ENCODE results near the gene SKP1. TPM values are rescaled to one million over a fixed set of nuclear protein-coding genes. Genes with fewer than 3 reads are reported as not detected.

The SKP1 gene
- total and polyA plus RNA-seq, 2 donors from 2014 or later, result 380 to 848 TPM

DNA sequence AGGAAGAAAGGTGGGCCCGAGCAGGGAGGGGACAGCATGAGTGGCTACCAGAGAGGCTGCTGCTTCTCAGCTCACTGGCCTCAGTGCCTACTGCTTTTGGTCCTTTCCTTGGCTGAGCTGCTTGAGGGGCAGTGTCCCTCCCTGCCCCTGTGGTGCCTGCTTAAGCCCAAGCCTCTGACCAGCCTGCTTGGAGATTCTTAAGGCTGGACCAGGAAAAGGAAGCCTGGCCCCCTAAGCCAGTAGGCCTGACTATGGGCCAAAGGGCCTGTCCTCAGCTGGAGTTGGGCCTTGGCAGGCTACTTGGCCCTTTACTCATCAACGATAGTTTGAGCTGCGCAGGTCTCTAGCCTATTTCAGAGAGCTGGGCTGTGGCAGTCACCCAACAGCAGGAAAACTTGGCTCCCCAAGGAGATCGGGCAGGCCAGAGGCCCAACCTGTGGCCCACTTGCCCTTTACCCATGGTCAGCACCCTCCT lies 37.3 kb downstream of the SKP1 start:
- intact Hi-C loops (cut with DNase I), result no loop called here
- FAIRE-seq, result no peak
- H3K9ac ChIP-seq (ENCODE audit: low read length in 3 of 3), result no peak overlapping the region
- no peak overlapping the region for H3K4me3 ChIP-seq (ENCODE audit: low read length in 3 of 3)
- no peaks in the 10 kb centered on the region for H3K27me3 ChIP-seq (ENCODE audit: control insufficient read depth, insufficient read depth, low read length)
- H3K36me3 ChIP-seq (ENCODE audit: control insufficient read depth in 2 of 3, insufficient read depth in 3 of 3, low read length in 3 of 3), result peaks cover 5 to 8% (median 7%) of the 10 kb centered on the region in 3 donors
- peak in 1 of 5 donors; percentile 30 for DNase-seq
- peaks cover 0 to 4% (median 0%) of the 10 kb centered on the region in 3 donors for H3K4me1 ChIP-seq (ENCODE audit: control insufficient read depth in 2 of 3, insufficient read depth in 2 of 3, low read depth in 1 of 3, low read length in 3 of 3)
- H3K27ac ChIP-seq (ENCODE audit: low read depth in 2 of 2, low read length in 2 of 2), result no peak overlapping the region
- H3K9me3 ChIP-seq (ENCODE audit: control insufficient read depth in 2 of 3, insufficient read depth in 1 of 3, low read length in 3 of 3), result no peaks in the 10 kb centered on the region
- TF ChIP-seq, protein P1, sequence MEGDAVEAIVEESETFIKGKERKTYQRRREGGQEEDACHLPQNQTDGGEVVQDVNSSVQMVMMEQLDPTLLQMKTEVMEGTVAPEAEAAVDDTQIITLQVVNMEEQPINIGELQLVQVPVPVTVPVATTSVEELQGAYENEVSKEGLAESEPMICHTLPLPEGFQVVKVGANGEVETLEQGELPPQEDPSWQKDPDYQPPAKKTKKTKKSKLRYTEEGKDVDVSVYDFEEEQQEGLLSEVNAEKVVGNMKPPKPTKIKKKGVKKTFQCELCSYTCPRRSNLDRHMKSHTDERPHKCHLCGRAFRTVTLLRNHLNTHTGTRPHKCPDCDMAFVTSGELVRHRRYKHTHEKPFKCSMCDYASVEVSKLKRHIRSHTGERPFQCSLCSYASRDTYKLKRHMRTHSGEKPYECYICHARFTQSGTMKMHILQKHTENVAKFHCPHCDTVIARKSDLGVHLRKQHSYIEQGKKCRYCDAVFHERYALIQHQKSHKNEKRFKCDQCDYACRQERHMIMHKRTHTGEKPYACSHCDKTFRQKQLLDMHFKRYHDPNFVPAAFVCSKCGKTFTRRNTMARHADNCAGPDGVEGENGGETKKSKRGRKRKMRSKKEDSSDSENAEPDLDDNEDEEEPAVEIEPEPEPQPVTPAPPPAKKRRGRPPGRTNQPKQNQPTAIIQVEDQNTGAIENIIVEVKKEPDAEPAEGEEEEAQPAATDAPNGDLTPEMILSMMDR (IDR thresholded peaks at IDR 0.05; ENCODE audit: borderline replicate concordance, extremely low read depth, insufficient read depth), result no peak

DNA sequence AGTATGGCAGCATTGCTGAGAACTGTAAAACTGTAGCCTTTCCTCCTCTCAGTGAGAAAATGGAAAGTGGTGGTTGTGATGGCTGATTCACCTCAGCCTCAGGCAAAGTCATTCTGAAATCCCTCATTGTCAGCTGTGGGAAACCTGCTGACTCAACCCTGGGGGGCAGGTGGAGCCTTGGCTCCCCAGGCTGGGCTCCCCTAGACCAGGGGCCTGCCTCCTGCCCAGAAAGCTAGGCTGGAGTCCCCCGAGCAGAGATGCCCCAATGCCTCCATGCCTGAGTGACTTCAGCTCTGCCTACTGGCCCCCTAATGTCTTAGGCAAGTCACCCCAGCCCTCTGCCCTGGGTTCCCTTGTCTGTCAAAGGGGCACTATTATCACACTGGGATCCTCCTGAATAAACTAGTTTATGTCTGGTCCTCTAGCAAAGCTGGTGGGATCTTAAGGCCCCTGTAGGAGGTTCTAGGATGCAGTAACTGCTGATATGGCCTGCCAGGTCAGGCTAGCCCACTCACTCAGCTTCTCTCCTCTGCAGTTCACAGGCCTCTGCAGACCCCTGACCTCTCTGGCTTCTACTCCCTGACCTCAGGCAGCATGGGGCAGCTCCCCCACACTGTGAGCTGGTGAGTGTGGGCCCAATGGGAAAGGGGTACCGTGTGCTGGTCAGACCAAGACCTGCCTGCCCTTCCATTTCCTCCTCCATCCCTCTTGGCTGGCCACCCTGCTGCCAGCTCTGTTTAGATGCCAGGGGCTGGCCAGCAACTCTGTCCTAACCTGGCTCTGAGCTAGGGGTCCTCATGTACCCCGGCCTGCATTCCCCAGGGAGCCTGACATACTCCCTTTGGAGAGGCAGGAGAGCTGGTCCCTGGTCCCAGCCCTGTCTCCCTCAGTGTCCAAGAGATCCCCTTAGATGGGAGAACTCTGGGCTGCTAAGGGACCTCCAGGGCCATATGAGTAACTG lies 38.1 kb downstream of the SKP1 start:
- intact Hi-C loops (cut with DNase I), result no loop called here
- Histone ChIP-seq H3K27ac (ENCODE audit: low read depth in 2 of 2, low read length in 2 of 2) (no peak overlapping the region), H3K36me3 (ENCODE audit: control insufficient read depth in 2 of 3, insufficient read depth in 3 of 3, low read length in 3 of 3) (peaks cover 1 to 7% (median 4%) of the 10 kb centered on the region in 3 donors)

GRCh38 chr5:134136771-134137170 lies 40.0 kb downstream of the SKP1 start:
- H3K9ac ChIP-seq (ENCODE audit: low read length in 3 of 3), result no peak overlapping the region
- intact Hi-C loops (cut with DNase I), result no loop called here
- no peaks in the 10 kb centered on the region for H3K27me3 ChIP-seq (ENCODE audit: control insufficient read depth, insufficient read depth, low read length)
- H3K27ac ChIP-seq (ENCODE audit: low read depth in 2 of 2, low read length in 2 of 2), result no peak overlapping the region
- FAIRE-seq (no peak), DNase-seq (peak in 2 of 5 donors; percentile 16 to 41)
- no peak overlapping the region for H3K4me3 ChIP-seq (ENCODE audit: low read length in 3 of 3)
- peaks cover 0 to 6% (median 6%) of the 10 kb centered on the region in 3 donors for H3K36me3 ChIP-seq (ENCODE audit: control insufficient read depth in 2 of 3, insufficient read depth in 3 of 3, low read length in 3 of 3)
- H3K9me3 ChIP-seq (ENCODE audit: control insufficient read depth in 2 of 3, insufficient read depth in 1 of 3, low read length in 3 of 3), result no peaks in the 10 kb centered on the region
- TF ChIP-seq, protein P1 (IDR thresholded peaks at IDR 0.05; ENCODE audit: borderline replicate concordance, extremely low read depth, insufficient read depth), result no peak
- H3K4me1 ChIP-seq (ENCODE audit: control insufficient read depth in 2 of 3, insufficient read depth in 2 of 3, low read depth in 1 of 3, low read length in 3 of 3), result peaks cover 0 to 4% (median 0%) of the 10 kb centered on the region in 3 donors

More for the DNA sequence above, 38.1 kb downstream of the SKP1 start:
- TF ChIP-seq, protein P1 (IDR thresholded peaks at IDR 0.05; ENCODE audit: borderline replicate concordance, extremely low read depth, insufficient read depth), result no peak
- Histone ChIP-seq H3K27me3 (ENCODE audit: control insufficient read depth, insufficient read depth, low read length) (no peaks in the 10 kb centered on the region), H3K4me3 (ENCODE audit: low read length in 3 of 3) (no peak overlapping the region), H3K9ac (ENCODE audit: low read length in 3 of 3) (no peak overlapping the region), H3K9me3 (ENCODE audit: control insufficient read depth in 2 of 3, insufficient read depth in 1 of 3, low read length in 3 of 3) (no peaks in the 10 kb centered on the region), H3K4me1 (ENCODE audit: control insufficient read depth in 2 of 3, insufficient read depth in 2 of 3, low read depth in 1 of 3, low read length in 3 of 3) (peaks cover 0 to 4% (median 0%) of the 10 kb centered on the region in 3 donors)
- DNase-seq (peak in 2 of 5 donors; percentile 24 to 57), FAIRE-seq (no peak)
